GM18498 (cell line): ENCODE results near the gene DPEP2.
"Not testable (repeated sequence)": the region's sequence is repeated elsewhere in the genome, so short reads cannot be mapped to it uniquely, and the experiment has no call there.

Experiments
- ATAC-seq: cut with Tn5 transposase; IDR thresholded peaks from one replicate; pipeline ENCODE4 v1.9.1; 2021; ENCODE audit warnings: mild to moderate bottlenecking, moderate library complexity; ENCODE audit not compliant: unreplicated experiment

Gene DPEP2

GRCh38 chr16:67977005-67977404 is 22.3 kb downstream of the DPEP2 start:
- ATAC-seq: no peak

DNA sequence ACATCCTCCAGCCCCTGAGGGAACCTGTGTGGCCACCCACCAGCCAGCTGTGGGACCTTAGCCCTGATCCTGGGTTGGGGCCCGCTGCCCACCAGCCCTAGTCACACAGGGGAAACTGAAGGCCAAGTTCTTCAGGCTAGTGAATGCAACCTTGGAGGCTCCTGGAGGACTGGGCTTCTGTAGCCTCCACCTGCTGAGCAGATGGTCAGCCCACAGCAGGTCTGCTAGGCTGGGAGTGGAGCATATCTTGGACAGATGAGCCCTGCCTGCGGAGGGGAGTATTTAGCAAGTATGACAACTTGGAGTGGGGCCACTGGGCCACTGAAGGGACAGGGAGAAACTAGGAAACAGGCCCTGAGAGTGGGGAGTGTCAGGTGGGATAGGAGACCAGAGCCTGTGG is 23.1 kb downstream of the DPEP2 start:
- no peak for ATAC-seq

DNA sequence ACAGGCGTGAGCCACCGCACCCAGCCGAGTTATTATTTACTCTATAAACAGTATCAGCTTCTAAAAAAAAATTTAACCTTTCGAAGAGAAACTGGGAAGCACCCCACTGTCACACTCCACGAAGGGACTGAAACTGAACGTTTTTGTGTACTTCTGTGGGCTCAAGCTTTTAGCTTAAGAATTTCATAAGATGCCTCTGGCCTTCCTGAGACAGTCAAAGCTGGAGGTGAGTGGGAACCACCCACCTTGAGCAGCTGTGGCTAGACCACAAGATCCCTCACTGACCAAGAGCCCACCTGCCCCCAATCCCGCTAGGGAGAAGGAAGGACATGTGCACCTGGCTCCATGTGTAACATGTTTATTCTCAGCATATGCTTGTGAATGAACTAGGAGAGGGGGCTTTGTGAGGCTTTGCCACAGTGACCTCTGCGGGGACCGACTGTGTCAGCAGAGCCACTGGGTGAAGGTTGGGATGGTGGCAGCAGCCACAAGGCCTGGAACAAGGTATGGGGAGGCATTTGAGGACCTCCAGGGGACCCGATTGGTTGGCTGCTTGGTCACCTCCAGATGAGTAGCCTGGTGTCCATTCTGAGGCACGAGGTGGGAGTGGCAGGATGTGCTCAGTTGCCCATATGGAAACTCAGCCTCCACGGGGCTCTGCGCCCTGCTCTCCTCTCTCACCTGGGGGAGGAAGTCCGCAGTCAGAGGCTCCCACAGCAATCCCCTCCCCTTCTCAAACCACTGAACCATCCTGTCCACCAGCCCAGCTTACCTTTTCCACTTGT is 23.8 kb downstream of the DPEP2 start:
- ATAC-seq: no peak

GRCh38 chr16:67972285-67972684 is 27.0 kb downstream of the DPEP2 start:
- ATAC-seq: not testable (repeated sequence)

GRCh38 chr16:67971111-67971510 is 28.2 kb downstream of the DPEP2 start:
- ATAC-seq: no peak

DNA sequence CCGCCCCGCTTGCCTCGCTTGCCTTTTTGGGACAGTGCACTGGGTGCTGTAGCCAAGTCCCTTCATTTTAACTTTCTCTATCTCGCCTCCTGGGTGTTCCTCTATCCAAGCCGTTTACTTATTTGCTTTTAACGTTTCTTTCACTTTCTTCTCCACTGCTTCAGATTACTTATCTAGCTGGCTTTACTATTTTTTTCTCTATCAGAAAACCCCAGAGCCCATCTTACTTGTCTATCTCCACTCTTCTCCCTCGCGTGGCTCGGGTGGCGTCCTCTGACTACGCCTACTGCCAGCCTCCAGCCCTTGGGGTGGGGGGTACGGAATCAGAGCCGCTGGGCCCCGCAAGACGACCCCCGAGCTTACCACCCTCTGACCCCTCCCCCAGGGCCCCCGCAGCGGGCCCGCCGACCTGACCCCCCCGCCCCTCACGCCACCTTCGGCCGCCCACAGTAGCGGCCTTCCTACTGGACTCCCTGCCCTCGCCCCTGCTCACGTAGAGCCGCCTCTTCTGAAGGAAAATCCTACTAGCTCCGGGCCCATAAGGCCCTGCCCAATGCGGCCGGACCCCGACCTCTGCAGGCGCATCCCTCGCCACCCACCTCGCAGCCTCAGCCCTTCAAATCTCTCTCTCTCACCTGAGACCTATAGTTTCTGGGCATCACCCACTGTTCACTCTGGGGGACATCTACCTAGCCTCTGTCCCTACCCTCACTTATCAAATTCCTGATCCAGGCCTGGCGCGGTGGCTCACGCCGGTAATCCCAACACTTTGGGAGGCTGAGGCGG is 29.8 kb downstream of the DPEP2 start:
- ATAC-seq: peak; percentile 9

DNA sequence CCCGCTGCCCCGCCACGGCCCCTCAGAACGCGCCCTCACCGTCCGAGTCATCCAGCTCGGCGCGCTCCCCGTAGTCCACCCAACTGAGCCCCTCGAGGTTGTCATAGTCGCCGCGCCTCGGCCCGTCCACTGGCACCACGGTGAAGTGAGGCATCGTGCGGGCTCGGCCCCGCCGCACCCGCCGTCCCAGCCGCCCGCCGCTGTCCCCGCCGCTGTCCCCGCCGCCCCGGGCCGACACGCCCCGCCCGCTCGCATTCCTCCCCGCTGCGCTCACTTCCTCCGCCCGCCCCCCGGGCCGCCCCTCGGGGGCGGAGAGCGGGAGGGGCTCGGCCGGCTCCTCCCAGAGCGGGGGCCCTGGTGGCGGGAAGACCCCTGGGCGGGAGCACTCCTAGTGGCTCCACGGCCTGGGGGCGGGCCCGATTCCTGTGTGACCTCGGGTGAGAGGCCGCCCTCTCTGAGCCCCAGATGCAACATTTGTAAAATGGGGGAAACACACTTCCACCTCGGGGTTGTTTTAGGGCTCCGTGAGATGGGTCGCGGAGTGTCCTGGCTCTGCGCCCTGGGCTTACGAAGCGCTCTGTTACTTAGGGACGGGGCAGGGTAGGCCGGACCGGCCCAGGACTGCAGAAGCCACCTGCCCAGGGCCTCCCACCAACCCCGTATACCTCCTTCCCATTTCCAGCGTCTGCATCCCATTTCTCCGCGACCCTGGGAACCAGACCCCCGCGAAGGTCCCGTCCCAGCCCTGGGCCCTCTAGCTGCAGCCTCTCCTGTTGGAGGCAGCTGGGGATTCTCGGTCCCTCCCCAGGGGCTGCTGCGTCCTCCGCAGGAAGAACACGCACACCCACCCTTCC is 30.7 kb downstream of the DPEP2 start, which contains the start of gene SLC12A4:
SLC12A4 (minus strand) TSS at position 238 of the 854 bp plus-strand sequence; CDS start at position 154, 84 bp downstream.
- peak; percentile 82 for ATAC-seq

GRCh38 chr16:67967958-67968399 is 31.3 kb downstream of the DPEP2 start:
- ATAC-seq: peak; percentile 35

- ATAC-seq: peak; percentile 9
Measured at GRCh38 chr16:67967183-67967957, 31.9 kb downstream of the DPEP2 start.

- ATAC-seq: no peak
Measured at GRCh38 chr16:67966549-67967182, 32.6 kb downstream of the DPEP2 start.

GRCh38 chr16:67965668-67966548 is 33.4 kb downstream of the DPEP2 start:
- ATAC-seq: no peak

- no peak for ATAC-seq
Measured at GRCh38 chr16:67964477-67965131, 34.7 kb downstream of the DPEP2 start.

DNA sequence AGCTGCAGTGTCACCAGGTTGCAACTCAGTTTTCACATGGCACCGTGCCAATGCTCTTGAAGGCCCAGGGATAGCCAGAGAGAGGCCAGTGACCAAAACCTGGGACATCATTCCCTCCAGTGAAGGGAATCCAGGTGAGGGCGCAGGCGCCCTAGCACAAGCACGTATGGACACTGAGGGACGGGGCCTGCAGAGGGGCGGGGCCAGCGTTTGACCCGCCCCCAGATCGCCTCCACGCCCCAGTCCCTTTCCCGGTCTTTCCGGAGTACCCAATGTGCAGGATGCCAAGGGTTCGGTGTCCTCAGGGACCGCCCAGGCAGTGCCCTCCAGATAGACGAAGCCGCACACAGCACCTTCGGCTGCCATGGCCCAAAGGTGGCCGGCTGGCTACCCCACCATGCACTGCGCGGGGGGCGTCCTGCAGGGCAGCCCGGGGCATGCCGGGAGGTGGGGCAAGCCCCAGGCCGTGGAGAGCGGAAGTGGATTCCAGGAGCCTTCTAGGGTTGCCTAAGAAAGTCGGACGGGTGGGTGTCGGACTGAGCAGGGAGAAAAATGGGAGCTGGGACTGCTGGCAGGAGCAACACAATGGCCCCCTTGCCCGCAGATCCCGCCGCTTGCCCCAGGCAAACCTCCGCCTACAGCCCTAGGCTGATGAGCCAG is 35.5 kb downstream of the DPEP2 start:
- ATAC-seq: no peak

DNA sequence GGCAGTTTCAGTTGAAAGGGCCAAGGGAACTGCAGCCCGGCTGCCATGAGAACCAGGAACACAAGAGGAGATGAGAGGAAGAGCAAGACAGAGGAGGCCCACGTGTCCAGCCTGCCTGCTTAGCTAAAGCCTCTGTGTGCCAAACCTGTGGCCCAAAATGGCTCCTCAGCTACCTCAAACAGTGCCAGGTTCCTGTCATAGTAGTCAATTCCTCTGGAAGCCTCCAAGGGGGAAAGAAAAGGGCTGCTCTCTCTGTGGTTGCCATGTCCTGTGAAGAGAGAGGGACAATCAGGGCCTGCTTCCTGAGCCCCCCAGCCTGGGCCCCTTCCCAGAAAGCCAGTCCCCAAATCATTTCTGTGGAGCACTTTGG is 36.0 kb downstream of the DPEP2 start:
- no peak for ATAC-seq

DNA sequence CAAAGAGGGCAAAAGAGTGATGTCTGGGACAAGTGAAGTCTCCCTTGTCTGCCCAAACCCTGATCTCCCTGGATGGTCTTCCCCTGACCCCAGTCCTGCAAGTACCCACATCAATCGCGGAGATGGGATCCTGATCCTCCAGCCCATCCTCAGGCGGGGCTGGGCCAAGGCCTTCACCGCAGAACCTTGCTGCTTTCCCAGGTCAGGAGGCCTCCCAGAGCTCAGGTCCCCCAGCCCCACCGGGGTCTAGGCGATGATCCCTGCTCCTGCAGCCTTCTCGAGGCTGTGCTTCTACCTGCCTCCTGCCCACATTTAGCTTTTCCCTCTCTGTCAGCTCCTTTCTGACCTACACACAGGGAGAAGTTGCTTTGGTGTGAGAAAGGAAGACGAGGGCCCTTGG is 37.1 kb downstream of the DPEP2 start:
- no peak for ATAC-seq

DNA sequence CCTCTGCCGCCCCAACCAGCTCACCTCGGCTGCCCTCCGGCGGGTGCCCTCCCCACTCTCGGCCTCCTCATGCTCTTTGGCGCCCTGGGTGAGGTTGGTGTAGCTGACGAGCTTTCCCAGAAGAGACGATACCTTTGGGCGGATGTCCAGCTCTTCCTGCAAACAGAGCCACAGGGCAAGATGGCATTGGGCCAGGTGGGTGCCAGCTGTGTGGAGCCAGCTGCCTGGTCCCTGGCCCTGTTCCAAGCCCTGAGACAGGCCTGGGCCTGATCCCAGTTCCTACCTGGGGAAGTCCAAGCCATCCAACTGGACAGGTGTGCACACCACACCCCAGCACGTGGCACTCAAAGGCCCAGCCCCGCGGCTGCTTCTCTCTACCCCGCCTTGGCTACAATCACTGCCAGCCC is 37.7 kb downstream of the DPEP2 start:
- no peak for ATAC-seq

- ATAC-seq: no peak
Measured at GRCh38 chr16:67959536-67960329, 39.6 kb downstream of the DPEP2 start.
